Vagina (tissue), 2 donors: ENCODE data around the gene VDR. TPM values are rescaled to one million over a fixed set of nuclear protein-coding genes. Genes with fewer than 3 reads are reported as not detected.

Experiments used
- DNase-seq, 2 donors: peaks; one replicate each; pipeline ENCODE4 v3.0.0-alpha.2; 2017; ENCODE audit errors: extremely low spot score in 2 of 2
- H3K27ac ChIP-seq: fragments of 200-600 bp; sonication (generic); one replicate; pipeline ENCODE4 v1.5.1; 2019
- H3K27me3 ChIP-seq: fragments of 200-600 bp; sonication (generic); one replicate; pipeline ENCODE4 v1.5.1; 2019
- H3K36me3 ChIP-seq, 2 donors: fragments of 200-600 bp; sonication (generic); one replicate each; pipeline ENCODE4 v1.5.1; 2017 to 2019
- H3K4me1 ChIP-seq: fragments of 200-600 bp; sonication (generic); one replicate; pipeline ENCODE4 v1.5.1; 2019
- H3K4me3 ChIP-seq, 2 donors: fragments of 200-600 bp; sonication (generic); 1 replicate in 1 of 2; 2 replicates in 1 of 2; pipeline ENCODE4 v1.5.1; 2016 to 2019
- H3K9me3 ChIP-seq: fragments of 200-600 bp; sonication (generic); one replicate; pipeline ENCODE4 v1.5.1; 2019
- POLR2A ChIP-seq, 2 donors: fragments of 450-650 bp; IDR thresholded peaks; one replicate each; pipeline ENCODE4 v1.6.1; 2017; ENCODE audit warnings: antibody characterized with exemption in 2 of 2, mild to moderate bottlenecking in 2 of 2, moderate library complexity in 2 of 2
- POLR2AphosphoS5 ChIP-seq, 2 donors: sonication (generic); formaldehyde crosslinking; IDR thresholded peaks; one replicate each; pipeline ENCODE4 v1.9.0; 2017; ENCODE audit warnings: antibody characterized with exemption in 2 of 2, mild to moderate bottlenecking in 2 of 2, low read depth in 1 of 2; ENCODE audit not compliant: insufficient read depth in 1 of 2
- intact Hi-C: fragments of 100-400 bp; cut with DNase I; formaldehyde crosslinking; loops from one replicate; pipeline ENCODE4 v1.15.1; 2023
- total RNA-seq: library from RNA; depleted of rRNA; stranded (reverse); fragments of >200 nt; gene quantifications from one replicate; pipeline ENCODE4 v1.2.3, GENCODE V29; 2016
- TF ChIP-seq, protein P1 (sequence below), 3 experiments: fragments of 450-650 bp in 2 of 3; fragments of 200-600 bp in 1 of 3; sonication (generic) in 1 of 3; IDR thresholded peaks; one replicate each; pipeline ENCODE4 v1.5.1; 2017 to 2019; ENCODE audit warnings: antibody characterized with exemption in 3 of 3, mild to moderate bottlenecking in 2 of 3, moderate library complexity in 2 of 3

VDR gene
- total RNA-seq, 1 donor from 2014 or later: 23.6 TPM

DNA sequence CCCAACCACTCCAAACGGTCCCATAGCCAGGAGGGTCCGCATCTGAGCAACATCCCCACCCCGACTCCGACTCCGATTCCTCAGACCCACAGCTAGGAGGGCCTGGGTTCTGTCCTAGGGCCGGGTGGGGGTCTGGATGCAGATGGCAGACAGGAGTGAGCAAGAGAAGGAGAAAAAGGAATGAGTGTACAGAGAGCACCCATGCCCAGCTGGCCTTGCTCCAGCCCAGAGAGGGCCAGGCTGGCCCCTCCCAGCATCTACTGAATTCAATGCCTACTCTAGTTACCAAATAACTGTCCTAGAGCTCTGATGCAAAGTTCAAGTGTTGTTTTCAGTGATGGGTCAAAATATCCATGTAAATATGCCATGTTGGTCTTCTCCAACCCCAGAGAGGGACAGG is 40.8 kb downstream of the VDR start:
- Histone ChIP-seq H3K27me3 (no peaks in the 10 kb centered on the region), H3K4me1 (peaks cover 18% of the 10 kb centered on the region), H3K27ac (peak overlapping the region; percentile 23), H3K4me3 (no peak overlapping the region), H3K9me3 (no peaks in the 10 kb centered on the region), H3K36me3 (no peaks in the 10 kb centered on the region)
- no peak for DNase-seq
- no peak for TF ChIP-seq POLR2AphosphoS5 (IDR thresholded peaks at IDR 0.05; ENCODE audit: insufficient read depth in 1 of 2, low read depth in 1 of 2)
- TF ChIP-seq, protein P1, sequence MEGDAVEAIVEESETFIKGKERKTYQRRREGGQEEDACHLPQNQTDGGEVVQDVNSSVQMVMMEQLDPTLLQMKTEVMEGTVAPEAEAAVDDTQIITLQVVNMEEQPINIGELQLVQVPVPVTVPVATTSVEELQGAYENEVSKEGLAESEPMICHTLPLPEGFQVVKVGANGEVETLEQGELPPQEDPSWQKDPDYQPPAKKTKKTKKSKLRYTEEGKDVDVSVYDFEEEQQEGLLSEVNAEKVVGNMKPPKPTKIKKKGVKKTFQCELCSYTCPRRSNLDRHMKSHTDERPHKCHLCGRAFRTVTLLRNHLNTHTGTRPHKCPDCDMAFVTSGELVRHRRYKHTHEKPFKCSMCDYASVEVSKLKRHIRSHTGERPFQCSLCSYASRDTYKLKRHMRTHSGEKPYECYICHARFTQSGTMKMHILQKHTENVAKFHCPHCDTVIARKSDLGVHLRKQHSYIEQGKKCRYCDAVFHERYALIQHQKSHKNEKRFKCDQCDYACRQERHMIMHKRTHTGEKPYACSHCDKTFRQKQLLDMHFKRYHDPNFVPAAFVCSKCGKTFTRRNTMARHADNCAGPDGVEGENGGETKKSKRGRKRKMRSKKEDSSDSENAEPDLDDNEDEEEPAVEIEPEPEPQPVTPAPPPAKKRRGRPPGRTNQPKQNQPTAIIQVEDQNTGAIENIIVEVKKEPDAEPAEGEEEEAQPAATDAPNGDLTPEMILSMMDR (IDR thresholded peaks at IDR 0.05): no peak
- TF ChIP-seq POLR2A (IDR thresholded peaks at IDR 0.05): no peak
- intact Hi-C loops: no loop called here

DNA sequence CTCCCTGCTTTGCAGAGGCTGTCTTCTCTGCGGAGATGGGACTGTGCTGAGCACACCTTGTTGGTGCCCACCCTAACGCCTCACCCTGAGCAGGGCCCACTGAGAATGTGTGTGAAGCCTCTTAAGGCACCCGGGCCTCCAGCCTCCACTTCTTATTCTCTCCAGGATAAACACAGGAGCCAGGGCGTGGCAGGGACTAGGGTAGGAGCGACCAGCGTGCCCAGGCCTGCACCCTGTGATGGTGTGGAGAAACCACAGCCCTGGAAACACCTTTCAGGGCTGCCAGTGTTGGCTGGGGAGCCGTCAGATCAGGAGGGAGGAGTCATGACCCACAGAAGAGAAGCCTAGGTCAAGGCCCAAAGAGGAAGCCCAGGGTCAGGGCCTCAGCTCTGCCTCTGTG is 41.3 kb downstream of the VDR start:
- Histone ChIP-seq H3K36me3 (no peaks in the 10 kb centered on the region), H3K4me1 (peaks cover 24% of the 10 kb centered on the region), H3K27me3 (no peaks in the 10 kb centered on the region), H3K9me3 (no peaks in the 10 kb centered on the region), H3K27ac (peak overlapping the region; percentile 23), H3K4me3 (no peak overlapping the region)
- TF ChIP-seq, protein P1 (IDR thresholded peaks at IDR 0.05): no peak
- TF ChIP-seq POLR2AphosphoS5 (IDR thresholded peaks at IDR 0.05; ENCODE audit: insufficient read depth in 1 of 2, low read depth in 1 of 2) (peak in 1 of 2 donors; percentile 50), POLR2A (IDR thresholded peaks at IDR 0.05) (no peak)
- DNase-seq: no peak
- intact Hi-C loops: no loop called here

DNA sequence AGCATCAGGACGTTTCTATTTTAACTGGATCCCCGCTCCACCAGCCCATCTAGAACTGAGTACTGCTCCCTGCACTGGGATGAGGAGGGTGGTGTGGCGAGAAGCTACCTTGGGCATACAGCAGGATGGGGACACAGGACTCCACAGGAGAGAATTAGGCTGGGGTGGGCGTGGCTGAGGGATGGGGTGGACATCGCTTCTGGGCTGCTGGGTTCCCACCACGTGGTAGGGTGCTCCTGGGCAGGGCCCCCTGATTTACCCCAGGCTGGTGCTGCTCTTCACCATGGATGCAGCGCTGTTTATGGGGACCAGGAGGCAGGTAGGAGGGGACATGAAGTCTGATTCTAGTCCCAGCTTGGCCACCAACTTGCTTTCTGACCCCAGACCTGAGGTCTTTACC is 41.9 kb downstream of the VDR start:
- H3K4me1 ChIP-seq: peaks cover 20% of the 10 kb centered on the region
- no peaks in the 10 kb centered on the region for H3K27me3 ChIP-seq
- no peaks in the 10 kb centered on the region for H3K9me3 ChIP-seq
- intact Hi-C loops: no loop called here
- no peak for DNase-seq
- no peak overlapping the region for H3K4me3 ChIP-seq
- H3K36me3 ChIP-seq: no peaks in the 10 kb centered on the region
- TF ChIP-seq POLR2AphosphoS5 (IDR thresholded peaks at IDR 0.05; ENCODE audit: insufficient read depth in 1 of 2, low read depth in 1 of 2) (no peak), POLR2A (IDR thresholded peaks at IDR 0.05) (no peak)
- TF ChIP-seq, protein P1 (IDR thresholded peaks at IDR 0.05): no peak
- H3K27ac ChIP-seq: peak overlapping the region; percentile 23

DNA sequence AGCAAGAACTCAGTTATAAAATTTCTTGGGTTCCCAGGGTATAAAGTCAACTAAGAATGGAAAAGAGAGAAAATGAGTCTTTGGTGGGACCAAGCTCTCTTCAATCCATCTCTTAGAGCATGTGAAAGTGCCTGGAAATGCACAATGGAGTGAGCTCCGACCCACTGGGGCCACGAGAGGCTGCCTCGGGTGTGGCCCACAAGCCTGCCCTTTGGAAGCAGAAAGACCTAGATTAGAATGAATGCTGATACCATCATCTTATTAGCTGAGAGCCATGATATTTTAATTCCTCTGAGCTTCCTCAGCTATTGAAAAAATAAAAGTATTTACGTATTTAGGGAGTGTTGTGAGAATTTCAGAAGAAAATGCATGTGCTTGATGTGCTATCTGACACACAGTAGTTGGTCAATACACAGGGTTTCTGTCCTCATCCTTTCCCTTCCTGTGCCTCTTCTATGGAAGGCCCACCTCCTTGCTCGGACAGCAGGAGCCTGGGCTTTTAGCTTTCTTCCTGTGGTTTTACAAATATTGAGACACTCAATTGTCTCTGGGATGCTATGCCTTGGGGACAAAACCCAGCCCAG is 42.5 kb downstream of the VDR start:
- H3K4me3 ChIP-seq: no peak overlapping the region
- intact Hi-C loops: no loop called here
- no peak for DNase-seq
- TF ChIP-seq, protein P1 (IDR thresholded peaks at IDR 0.05): no peak
- no peak for TF ChIP-seq POLR2A (IDR thresholded peaks at IDR 0.05)
- no peak for TF ChIP-seq POLR2AphosphoS5 (IDR thresholded peaks at IDR 0.05; ENCODE audit: insufficient read depth in 1 of 2, low read depth in 1 of 2)
- H3K27ac ChIP-seq: no peak overlapping the region
- H3K27me3 ChIP-seq: no peaks in the 10 kb centered on the region
- H3K36me3 ChIP-seq: no peaks in the 10 kb centered on the region
- peaks cover 17% of the 10 kb centered on the region for H3K4me1 ChIP-seq
- no peaks in the 10 kb centered on the region for H3K9me3 ChIP-seq

DNA sequence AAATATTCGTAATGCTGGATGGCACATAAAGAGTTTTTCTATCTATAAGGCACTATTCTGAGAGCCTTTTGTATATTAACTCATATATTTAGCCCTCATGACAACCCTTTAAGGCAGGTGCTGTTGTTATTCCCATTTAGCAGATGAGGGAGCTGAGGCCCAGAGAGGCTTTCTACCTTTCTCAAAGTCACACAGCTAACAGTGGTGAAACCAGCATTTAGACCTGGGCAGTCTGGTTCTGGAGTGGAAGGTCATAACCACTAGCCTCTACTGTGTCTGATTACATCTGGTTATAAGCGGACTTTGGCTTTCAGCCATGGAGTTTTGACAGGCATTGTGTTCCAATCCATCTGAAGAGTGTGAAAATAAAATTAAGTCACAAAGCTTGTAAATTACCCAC is 43.9 kb downstream of the VDR start:
- intact Hi-C loops: no loop called here
- DNase-seq: no peak
- Histone ChIP-seq H3K4me1 (peaks cover 17% of the 10 kb centered on the region), H3K9me3 (no peaks in the 10 kb centered on the region), H3K36me3 (no peaks in the 10 kb centered on the region), H3K27me3 (no peaks in the 10 kb centered on the region), H3K4me3 (no peak overlapping the region), H3K27ac (no peak overlapping the region)
- TF ChIP-seq POLR2AphosphoS5 (IDR thresholded peaks at IDR 0.05; ENCODE audit: insufficient read depth in 1 of 2, low read depth in 1 of 2): no peak
- TF ChIP-seq, protein P1 (IDR thresholded peaks at IDR 0.05): no peak
- no peak for TF ChIP-seq POLR2A (IDR thresholded peaks at IDR 0.05)
